ENCODE data around the gene PRDM16. TPM values are rescaled to one million over a fixed set of nuclear protein-coding genes. Genes with fewer than 3 reads are reported as not detected.

PRDM16 gene
- total RNA-seq, 1 experiment from 2014 or later = not detected

DNA sequence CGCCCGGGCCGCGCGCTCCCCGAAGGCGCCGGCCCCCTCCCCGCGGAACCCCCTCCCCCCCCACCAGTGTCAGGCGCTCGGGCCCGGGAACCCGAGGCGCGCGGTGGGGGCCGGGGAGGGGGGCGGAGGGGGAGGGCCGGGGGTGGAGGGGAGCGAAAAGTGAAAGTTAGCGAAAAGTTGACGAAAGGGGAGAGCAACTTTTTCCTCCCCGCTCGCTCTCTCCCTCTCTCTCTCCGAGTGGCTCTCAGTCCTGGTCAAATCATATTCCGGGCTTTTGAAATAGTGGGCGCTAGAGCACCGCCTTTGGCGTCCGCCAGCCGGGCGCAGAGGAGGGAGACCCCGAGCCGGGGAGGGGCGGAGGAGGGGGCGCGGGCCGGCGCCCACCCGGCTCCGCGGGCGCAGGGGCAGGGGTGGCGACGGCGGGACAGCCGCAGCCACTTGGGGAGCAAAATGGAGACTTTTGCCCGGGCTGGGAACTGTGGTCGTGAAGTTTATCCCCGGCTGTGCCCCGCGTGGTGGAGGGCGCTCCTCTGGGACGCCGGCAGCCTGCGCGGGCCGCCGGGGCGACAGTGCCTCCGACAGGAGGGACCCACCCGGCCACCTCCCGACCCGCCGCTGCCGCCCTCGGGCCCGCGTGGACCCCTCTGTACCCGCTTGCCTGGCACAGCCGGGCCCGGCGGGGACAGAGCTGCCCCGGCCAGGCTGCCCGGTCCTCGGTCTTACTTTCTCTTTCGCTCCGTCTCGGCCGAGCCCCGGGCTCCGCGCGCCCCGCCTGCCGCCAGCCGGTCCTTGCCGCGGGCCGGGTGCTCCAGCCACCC, 697 bp downstream of the PRDM16 start:
- DNase-seq (ENCODE audit: low read depth) = peak; percentile 52

- no peak for DNase-seq (ENCODE audit: low read depth)
Measured at GRCh38 chr1:3070309-3070643, 1.3 kb downstream of the PRDM16 start.

DNA sequence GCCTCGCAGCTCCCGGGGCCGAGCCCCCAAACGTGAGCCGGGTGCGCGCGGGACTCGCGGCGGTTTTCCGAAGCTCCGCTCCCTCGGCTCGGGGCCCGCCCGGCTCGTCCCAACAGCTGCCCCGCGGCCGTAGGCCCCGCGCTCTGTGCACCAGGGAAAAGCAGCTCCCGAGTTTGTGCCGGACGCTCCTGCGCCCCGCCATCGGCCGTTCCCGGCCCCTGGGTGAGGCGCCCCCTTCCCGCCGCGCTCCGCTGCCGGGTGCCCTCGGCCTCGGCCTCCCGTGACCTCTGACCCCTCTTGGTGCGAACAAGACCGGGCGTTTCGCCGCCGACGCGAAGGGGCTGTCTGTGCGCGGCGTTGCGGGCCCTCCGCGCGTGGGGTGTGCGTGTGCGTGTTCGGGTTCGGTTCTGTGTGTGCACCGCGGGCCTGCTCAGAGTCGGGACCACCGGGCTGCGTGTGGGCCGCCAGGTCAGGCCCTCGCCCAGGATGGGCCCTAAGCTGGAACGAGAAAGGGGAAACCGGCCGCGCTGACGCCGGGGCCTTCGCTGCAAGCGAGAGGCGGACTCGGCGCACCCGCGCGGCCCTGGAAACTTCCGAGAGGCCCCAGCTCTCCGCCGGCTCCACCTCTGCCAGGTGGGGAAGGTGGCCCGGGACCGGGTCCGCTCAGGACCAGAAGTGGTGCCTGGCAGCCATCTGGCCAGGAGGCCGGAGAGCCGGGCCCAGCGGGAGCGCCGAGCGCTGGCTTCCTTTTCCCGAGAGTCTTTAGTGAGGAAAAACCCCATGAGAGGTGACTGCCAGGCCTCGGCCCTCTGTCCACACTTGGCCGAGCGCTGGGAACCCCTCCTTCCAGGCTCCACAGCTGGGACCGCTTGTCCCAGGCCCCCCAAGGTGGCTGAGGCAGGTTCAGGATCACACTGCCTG, 1.9 kb downstream of the PRDM16 start:
- DNase-seq (ENCODE audit: low read depth) = no peak

DNA sequence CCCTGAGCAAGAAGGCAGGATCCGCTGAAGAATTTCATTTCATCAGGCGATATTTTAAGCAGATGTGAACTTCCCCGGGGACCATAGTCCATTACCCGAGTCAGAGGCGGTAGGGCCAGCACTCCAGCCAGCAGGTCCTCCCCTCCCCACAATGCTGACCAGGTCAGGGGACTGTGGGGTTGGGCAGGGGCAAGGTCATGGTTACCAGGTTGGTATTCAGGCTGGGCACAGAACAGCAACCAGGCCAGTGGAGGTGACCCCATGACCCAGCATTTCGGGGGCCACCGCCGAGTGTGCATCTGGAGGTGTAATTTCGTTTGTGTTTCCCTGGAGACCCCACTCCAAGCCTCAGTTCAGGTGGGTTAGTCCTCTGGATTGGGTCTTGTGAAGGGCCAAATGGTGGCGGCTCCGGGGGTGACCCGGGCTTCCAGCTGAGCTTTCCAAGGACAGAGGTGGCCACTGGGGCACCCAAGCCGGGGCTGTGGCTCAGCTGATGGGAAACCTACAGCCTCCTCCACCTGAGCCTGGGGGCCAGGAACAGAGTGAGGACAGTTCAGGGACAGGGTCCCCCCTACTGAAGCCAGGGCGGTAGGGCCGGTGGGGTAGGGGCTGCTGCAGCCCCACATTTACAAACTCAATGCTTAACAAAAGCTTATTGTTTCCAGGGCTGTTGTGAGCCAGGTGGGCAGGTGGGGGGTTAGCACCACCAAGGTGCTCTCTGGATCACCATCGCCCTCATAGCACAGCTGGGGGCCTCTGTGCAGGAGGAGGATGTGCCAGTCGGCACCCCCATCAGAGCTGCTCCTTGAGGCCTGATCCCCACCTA, 2.8 kb downstream of the PRDM16 start:
- DNase-seq (ENCODE audit: low read depth) = no peak

- DNase-seq (ENCODE audit: low read depth) = no peak
Measured at GRCh38 chr1:3072391-3073185, 3.6 kb downstream of the PRDM16 start.

GRCh38 chr1:3073186-3073488, 4.1 kb downstream of the PRDM16 start:
- DNase-seq (ENCODE audit: low read depth) = no peak

DNA sequence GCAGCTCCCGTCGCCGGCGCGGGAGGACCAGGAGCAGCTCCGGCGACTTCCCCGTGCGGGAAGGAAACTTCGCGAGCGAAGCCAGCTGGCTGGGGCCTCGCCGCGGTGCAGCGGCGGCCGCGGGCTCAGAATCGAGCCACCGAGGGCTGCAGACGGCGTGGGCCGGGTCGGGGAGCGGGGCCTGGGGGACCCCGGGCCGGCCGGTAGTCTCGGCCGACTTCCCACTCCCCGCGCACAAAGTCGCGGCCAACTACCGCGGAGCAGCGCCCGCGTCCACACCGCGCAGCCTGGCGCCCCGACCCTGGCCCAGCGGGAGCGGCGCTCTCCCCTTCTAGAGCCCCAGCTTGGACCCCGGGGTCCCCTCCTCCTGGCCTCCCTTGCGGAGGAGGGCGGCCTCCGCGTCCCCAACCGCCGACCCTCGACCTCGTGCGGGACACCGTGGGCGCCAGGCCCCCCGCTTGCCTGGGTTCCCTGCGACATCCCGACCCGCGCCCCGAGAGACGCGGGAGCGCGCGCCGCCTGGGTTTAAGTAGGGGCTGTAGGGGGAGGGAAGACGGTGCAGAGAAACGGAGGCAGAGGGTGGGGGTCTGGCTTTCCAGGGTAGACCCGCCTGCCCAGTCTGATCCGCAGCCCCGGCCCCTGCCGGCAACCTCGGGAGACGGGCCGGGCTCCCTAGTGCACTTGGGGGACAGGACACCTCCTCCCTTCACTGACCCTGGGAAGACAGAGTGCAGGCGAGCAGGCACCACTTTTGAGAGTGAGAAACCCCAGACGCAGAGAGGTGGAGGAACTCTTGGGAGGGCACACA, 4.7 kb downstream of the PRDM16 start:
- DNase-seq (ENCODE audit: low read depth) = no peak

GRCh38 chr1:3074297-3074741, 5.3 kb downstream of the PRDM16 start:
- no peak for DNase-seq (ENCODE audit: low read depth)

- DNase-seq (ENCODE audit: low read depth) = no peak
Measured at GRCh38 chr1:3074800-3075199, 5.8 kb downstream of the PRDM16 start.

GRCh38 chr1:3075666-3076362, 6.8 kb downstream of the PRDM16 start:
- no peak for DNase-seq (ENCODE audit: low read depth)

DNA sequence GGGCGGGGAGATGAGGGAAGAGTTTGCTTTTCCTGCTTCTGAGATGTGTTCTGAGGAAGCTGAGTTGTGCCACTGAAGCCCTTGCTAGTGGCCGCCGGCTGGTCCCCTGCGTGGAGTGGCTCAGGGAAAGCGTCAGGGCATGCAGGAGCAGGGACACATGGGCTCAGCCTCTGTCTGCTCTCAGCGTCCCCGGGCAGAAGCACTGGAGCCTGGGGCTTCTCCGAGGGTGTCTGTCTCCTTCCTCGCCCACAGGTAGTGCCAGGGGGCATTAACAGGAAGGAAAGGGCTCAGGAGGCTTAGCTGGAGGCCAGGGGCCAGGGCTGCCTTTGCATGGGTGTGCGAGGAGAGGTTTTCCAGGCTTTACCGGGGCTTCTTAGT, 7.3 kb downstream of the PRDM16 start:
- DNase-seq (ENCODE audit: low read depth) = no peak

- no peak for DNase-seq (ENCODE audit: low read depth)
Measured at GRCh38 chr1:3077081-3077480, 8.1 kb downstream of the PRDM16 start.

DNA sequence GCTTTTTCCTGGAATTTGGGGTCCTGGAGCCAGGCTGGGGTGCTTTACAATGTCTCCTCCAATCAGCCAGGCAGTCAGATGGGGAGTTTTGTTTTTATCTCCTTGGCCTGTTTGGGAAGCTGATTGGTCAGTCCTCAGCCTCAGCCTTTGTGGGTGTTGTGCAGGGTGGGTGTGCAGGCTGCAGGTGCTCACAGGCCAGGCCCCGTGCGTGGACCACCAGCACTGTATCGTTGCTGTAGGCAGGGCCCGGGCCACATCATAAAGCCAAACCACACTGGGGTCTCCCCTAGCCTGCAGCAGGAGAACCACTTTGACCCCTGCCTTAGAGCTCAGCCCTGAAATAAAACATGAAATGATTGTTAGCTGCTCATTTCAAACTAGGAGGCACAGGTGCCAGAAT, 8.6 kb downstream of the PRDM16 start:
- no peak for DNase-seq (ENCODE audit: low read depth)

GRCh38 chr1:3078430-3078861, 9.4 kb downstream of the PRDM16 start:
- no peak for DNase-seq (ENCODE audit: low read depth)

- no peak for DNase-seq (ENCODE audit: low read depth)
Measured at GRCh38 chr1:3078871-3079270, 9.9 kb downstream of the PRDM16 start.

DNA sequence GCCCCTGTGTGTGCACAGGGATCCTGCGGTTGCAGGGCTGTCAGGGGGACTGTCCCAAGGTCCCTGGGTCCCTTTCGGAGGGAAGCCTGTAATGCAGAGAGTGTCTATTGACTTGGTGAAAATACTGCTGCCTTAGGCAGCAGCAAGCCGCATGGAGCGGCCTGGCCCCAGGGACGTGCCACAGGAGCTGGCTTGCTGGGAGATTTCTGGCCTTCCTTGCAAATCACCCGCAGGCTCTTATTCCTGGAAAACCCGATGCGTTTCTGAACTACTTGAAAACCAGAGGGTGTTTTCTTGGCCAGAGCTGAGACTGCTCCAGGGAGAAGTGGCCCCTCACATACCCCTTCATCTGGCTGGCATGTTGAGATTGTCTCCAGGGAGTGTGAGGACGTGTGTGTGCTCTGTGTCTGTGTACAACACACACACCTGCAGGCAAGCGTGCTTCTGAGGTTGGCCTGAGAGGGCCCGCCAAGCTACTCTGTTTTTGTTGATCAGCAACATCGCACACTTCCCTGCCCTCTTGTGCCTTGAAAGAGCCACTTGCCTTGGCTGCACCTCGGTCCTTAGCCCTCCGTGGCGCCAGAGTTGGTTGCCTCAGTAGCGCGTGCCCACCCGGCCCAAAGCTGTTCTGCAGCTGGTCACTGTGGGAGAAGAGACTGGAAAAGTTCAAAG, 10.5 kb downstream of the PRDM16 start:
- DNase-seq (ENCODE audit: low read depth) = no peak

GRCh38 chr1:3080053-3080955, 11.3 kb downstream of the PRDM16 start:
- DNase-seq (ENCODE audit: low read depth) = no peak

DNA sequence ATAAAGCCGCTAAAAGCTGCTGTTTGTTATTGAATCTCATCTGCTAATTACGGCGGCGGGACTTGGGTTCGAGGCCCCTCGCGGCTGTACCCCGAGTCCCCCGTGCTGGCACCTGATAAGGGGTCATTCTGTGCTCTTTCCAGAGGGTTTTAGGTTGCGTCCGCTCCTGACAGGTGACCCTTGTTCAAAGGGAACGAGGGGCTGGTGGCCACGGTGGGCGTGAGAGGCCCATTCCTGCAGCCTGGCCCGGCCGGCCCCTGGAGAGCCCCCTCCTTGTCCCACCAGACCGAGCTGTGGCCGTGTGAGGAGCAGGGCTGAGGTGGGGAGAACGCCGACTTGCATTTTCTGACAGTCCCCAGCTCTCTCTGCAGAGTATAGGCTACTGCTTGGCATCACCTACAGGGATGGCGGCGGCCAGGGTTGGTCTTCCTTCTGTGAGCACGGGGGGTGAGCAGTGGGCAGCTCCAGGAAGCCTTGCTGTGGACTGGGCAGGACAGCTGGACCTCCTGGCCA, 12.2 kb downstream of the PRDM16 start:
- no peak for DNase-seq (ENCODE audit: low read depth)
